Raji (cell line): Measurements from ENCODE around the gene RAD54L2.

Experiments
- POLR2A ChIP-seq: IDR thresholded peaks from 2 replicates; pipeline ENCODE4 v1.6.1; 2011; ENCODE audit warnings: low read depth, low read length, control low read depth; ENCODE audit not compliant: insufficient read depth

The RAD54L2 gene

DNA sequence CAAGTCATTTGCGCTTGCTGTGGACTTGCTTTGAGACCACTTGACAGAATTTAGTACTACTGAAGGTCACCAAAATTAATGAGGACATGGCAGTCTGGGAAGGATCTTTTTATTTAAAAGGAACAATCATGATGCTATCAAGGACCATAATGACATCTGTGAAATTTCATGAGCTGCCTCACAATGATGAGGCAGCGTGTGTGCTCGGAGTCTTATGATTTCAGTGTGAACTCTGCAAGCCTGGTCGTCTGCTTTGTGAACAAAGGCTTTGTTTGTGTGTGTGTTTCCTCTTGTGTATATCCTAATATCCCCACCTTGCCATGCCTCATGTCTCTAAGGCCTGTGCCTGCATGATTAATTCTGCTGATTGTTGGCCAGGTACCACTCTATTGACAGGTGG lies 46.7 kb downstream of the RAD54L2 start:
- no peak for TF ChIP-seq POLR2A

DNA sequence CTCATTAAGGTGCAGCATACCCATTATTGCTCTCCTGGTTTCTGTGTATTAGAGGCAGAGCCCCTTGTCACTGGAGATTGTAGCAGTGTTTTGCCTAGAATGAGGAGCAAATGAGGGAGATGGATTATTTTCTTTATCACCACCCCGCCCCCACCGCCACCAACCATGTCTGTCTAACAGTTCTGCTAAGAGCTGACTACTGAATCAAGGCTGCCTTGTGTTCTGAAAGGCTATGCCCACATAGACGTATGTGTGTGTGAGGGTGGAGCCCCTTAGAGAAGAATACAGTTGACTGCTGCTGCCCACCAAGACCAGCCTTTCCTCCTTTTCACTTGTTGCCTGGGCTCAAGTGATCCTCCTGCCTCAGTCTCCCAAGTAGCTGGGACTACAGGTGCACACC lies 47.4 kb downstream of the RAD54L2 start:
- no peak for TF ChIP-seq POLR2A
